ENCODE measurements around the gene AHCYL2. TPM values are rescaled to one million over a fixed set of nuclear protein-coding genes. Genes with fewer than 3 reads are reported as not detected.

Gene AHCYL2
- total RNA-seq, 2 experiments from 2014 or later: 5.0 to 8.7 TPM

GRCh38 chr7:129307592-129307991 is 82.8 kb downstream of the AHCYL2 start:
- TF ChIP-seq CTCF (conservative IDR thresholded peaks at IDR 0.05; ENCODE audit: low read length): no peak
- no peak for TF ChIP-seq EZH2phosphoT487 (IDR thresholded peaks at IDR 0.05; ENCODE audit: borderline replicate concordance, low read depth, low read length)
- Histone ChIP-seq H4K20me1 (ENCODE audit: insufficient read depth, low read length) (no peaks in the 10 kb centered on the region), H3K9me2 (ENCODE audit: insufficient read depth, low read length) (no peaks in the 10 kb centered on the region), H3K4me3 (ENCODE audit: low read depth, low read length, poor library complexity, severe bottlenecking) (no peak overlapping the region), H3K36me3 (ENCODE audit: insufficient read depth, low read length) (no peaks in the 10 kb centered on the region), H3K4me2 (ENCODE audit: low read length) (no peak overlapping the region), H3K27ac (ENCODE audit: low read depth, low read length, poor library complexity, severe bottlenecking) (no peak overlapping the region), H3K79me2 (ENCODE audit: insufficient read depth, low read depth, low read length) (no peaks in the 10 kb centered on the region), H2AFZ (ENCODE audit: low read length) (no peak overlapping the region), H3K4me1 (ENCODE audit: insufficient read depth, low read length, poor library complexity, severe bottlenecking) (no peaks in the 10 kb centered on the region), H3K9me3 (ENCODE audit: low read length) (no peaks in the 10 kb centered on the region)
- ChIA-PET POLR2A (no interaction called here), CTCF (ENCODE audit: unreplicated experiment) (no interaction called here)
- BruUV-seq (replicated peaks): no TSS peak
- DNase-seq (ENCODE audit: low spot score): no peak
- intact Hi-C loops (cut with micrococcal nuclease; ENCODE audit: unreplicated experiment): no loop called here

GRCh38 chr7:129308047-129308446 is 83.2 kb downstream of the AHCYL2 start:
- H2AFZ ChIP-seq (ENCODE audit: low read length): no peak overlapping the region
- H4K20me1 ChIP-seq (ENCODE audit: insufficient read depth, low read length): no peaks in the 10 kb centered on the region
- no TSS peak for BruUV-seq (replicated peaks)
- no peak overlapping the region for H3K4me3 ChIP-seq (ENCODE audit: low read depth, low read length, poor library complexity, severe bottlenecking)
- DNase-seq (ENCODE audit: low spot score): no peak
- ChIA-PET CTCF (ENCODE audit: unreplicated experiment) (no interaction called here), POLR2A (no interaction called here)
- no peaks in the 10 kb centered on the region for H3K9me2 ChIP-seq (ENCODE audit: insufficient read depth, low read length)
- intact Hi-C loops (cut with micrococcal nuclease; ENCODE audit: unreplicated experiment): no loop called here
- H3K4me2 ChIP-seq (ENCODE audit: low read length): no peak overlapping the region
- no peak for TF ChIP-seq CTCF (conservative IDR thresholded peaks at IDR 0.05; ENCODE audit: low read length)
- TF ChIP-seq EZH2phosphoT487 (IDR thresholded peaks at IDR 0.05; ENCODE audit: borderline replicate concordance, low read depth, low read length): no peak
- no peak overlapping the region for H3K27ac ChIP-seq (ENCODE audit: low read depth, low read length, poor library complexity, severe bottlenecking)
- no peaks in the 10 kb centered on the region for H3K36me3 ChIP-seq (ENCODE audit: insufficient read depth, low read length)
- H3K9me3 ChIP-seq (ENCODE audit: low read length): no peaks in the 10 kb centered on the region
- no peaks in the 10 kb centered on the region for H3K79me2 ChIP-seq (ENCODE audit: insufficient read depth, low read depth, low read length)
- H3K4me1 ChIP-seq (ENCODE audit: insufficient read depth, low read length, poor library complexity, severe bottlenecking): no peaks in the 10 kb centered on the region

GRCh38 chr7:129311429-129311828 is 86.6 kb downstream of the AHCYL2 start:
- Histone ChIP-seq H2AFZ (ENCODE audit: low read length) (no peak overlapping the region), H3K9me2 (ENCODE audit: insufficient read depth, low read length) (no peaks in the 10 kb centered on the region), H4K20me1 (ENCODE audit: insufficient read depth, low read length) (no peaks in the 10 kb centered on the region), H3K9me3 (ENCODE audit: low read length) (no peaks in the 10 kb centered on the region), H3K4me3 (ENCODE audit: low read depth, low read length, poor library complexity, severe bottlenecking) (no peak overlapping the region), H3K79me2 (ENCODE audit: insufficient read depth, low read depth, low read length) (no peaks in the 10 kb centered on the region), H3K4me1 (ENCODE audit: insufficient read depth, low read length, poor library complexity, severe bottlenecking) (no peaks in the 10 kb centered on the region), H3K27ac (ENCODE audit: low read depth, low read length, poor library complexity, severe bottlenecking) (no peak overlapping the region), H3K36me3 (ENCODE audit: insufficient read depth, low read length) (no peaks in the 10 kb centered on the region), H3K4me2 (ENCODE audit: low read length) (no peak overlapping the region)
- DNase-seq (ENCODE audit: low spot score): no peak
- TF ChIP-seq EZH2phosphoT487 (IDR thresholded peaks at IDR 0.05; ENCODE audit: borderline replicate concordance, low read depth, low read length) (no peak), CTCF (conservative IDR thresholded peaks at IDR 0.05; ENCODE audit: low read length) (no peak)
- ChIA-PET POLR2A (no interaction called here), CTCF (ENCODE audit: unreplicated experiment) (no interaction called here)
- intact Hi-C loops (cut with micrococcal nuclease; ENCODE audit: unreplicated experiment): no loop called here
- no TSS peak for BruUV-seq (replicated peaks)

Data from OCI-LY7 (cell line).